GM12873 (cell line): ENCODE measurements around the gene P2RY4.

Experiments
- CTCF ChIP-seq: IDR thresholded peaks from 2 replicates; pipeline ENCODE4 v1.5.1; 2012; ENCODE audit warnings: low read depth, mild to moderate bottlenecking, moderate library complexity, low read length, control low read depth; ENCODE audit not compliant: insufficient read depth; ENCODE audit errors: missing control alignments

The P2RY4 gene

GRCh38 chrX:70254909-70255308, 5.1 kb downstream of the P2RY4 start:
- TF ChIP-seq CTCF: no peak

- TF ChIP-seq CTCF: no peak
Measured at GRCh38 chrX:70254063-70254400, 6.0 kb downstream of the P2RY4 start.

- TF ChIP-seq CTCF: no peak
Measured at GRCh38 chrX:70253377-70254062, 6.5 kb downstream of the P2RY4 start.

GRCh38 chrX:70252491-70252890, 7.5 kb downstream of the P2RY4 start:
- no peak for TF ChIP-seq CTCF

- TF ChIP-seq CTCF: no peak
Measured at GRCh38 chrX:70247252-70247651, 12.8 kb downstream of the P2RY4 start.

- TF ChIP-seq CTCF: no peak
Measured at GRCh38 chrX:70244881-70245280, 15.1 kb downstream of the P2RY4 start.

GRCh38 chrX:70241501-70241900, 18.5 kb downstream of the P2RY4 start:
- no peak for TF ChIP-seq CTCF
